Measurements from ENCODE around the gene PLA2G2C.

The PLA2G2C gene

GRCh38 chr1:20192364-20192763 lies 6.0 kb upstream of the PLA2G2C start:
- peak; percentile 14 for DNase-seq (ENCODE audit: extremely low read depth, low read depth)
- TF ChIP-seq CTCF (IDR thresholded peaks at IDR 0.05; ENCODE audit: low read depth, low read length, missing control alignments): no peak
- no peak overlapping the region for H3K4me3 ChIP-seq (replicated peaks; ENCODE audit: low read depth, low read length)

DNA sequence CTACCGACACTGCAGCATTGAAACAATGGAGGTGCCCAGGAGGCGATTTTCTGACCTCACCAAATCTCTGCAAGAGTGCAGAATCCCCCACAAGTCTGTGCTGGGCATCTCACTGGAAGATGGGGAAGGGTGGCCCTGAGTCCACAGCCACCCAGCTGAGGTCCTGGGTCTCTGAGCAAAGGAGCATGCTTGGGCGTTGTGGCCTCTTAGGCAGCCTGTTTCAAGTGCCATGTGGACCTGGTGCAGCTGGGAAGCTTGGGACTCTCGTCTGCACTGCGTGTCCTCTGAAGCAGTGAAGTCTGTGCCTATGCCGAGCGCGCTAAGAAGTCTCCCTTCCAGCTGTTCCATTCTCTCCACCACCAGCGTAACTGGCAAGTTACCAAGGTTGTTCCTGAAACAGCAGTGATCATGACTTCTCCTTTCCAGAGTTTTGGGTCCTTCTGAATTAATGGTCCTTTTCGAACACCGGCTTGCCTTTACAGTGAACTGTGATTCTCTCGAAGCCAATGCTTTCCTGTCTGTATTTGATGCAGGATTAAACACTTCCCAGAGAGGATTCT lies 5.0 kb upstream of the PLA2G2C start:
- no peak for DNase-seq (ENCODE audit: extremely low read depth, low read depth)
- no peak overlapping the region for H3K4me3 ChIP-seq (replicated peaks; ENCODE audit: low read depth, low read length)
- no peak for TF ChIP-seq CTCF (IDR thresholded peaks at IDR 0.05; ENCODE audit: low read depth, low read length, missing control alignments)

DNA sequence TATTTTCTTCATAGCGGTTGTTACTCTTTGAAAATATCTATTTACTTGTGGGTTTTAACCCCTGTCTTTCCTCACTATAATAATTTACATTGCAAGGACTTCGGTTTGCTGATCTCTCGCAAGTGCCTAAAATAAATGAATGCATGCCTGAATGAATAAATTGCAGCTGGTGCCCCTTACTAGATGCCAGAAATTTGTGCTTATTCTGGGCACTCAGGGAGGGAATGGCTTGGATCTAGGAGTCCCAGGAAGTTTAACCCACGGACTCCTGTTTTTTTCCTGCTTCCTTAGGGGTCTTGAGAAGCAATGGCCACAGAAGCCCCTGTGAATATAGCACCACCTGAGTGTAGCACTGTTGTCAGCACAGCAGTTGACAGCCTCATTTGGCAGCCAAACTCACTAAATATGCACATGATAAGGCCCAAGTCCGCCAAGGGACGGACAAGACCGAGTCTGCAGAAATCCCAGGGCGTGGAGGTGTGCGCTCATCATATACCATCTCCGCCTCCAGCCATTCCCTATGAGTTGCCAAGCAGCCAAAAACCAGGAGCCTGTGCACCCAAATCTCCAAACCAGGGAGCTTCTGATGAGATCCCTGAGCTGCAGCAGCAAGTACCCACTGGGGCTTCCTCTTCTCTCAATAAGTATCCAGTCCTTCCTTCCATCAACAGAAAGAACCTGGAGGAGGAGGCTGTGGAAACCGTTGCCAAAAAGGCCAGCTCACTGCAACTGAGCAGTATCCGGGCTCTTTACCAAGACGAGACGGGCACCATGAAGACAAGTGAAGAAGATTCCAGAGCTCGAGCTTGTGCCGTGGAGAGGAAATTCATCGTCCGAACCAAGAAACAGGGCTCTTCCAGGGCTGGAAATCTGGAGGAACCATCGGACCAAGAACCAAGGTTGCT lies 4.2 kb upstream of the PLA2G2C start:
- no peak overlapping the region for H3K4me3 ChIP-seq (replicated peaks; ENCODE audit: low read depth, low read length)
- TF ChIP-seq CTCF (IDR thresholded peaks at IDR 0.05; ENCODE audit: low read depth, low read length, missing control alignments): no peak
- no peak for DNase-seq (ENCODE audit: extremely low read depth, low read depth)

DNA sequence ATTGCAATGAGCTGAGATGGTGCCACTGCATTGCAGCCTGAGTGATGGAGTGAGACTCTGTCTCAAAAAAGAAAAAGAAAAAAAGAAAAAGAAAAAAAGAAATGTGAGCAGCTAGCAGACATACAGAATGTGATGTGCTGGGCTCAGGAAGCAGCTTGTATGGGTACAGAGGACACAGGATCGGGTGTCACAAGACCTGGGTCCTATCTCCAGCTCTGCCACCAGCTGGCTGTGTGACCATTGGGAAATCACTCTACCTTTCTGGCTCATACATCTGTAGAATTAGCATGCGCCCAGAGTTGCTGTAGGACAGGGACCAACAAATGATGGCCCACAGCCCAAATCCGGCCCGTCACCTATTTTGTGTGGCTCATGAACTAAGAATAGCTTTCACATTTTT lies 3.3 kb upstream of the PLA2G2C start:
- TF ChIP-seq CTCF (IDR thresholded peaks at IDR 0.05; ENCODE audit: low read depth, low read length, missing control alignments): no peak
- no peak for DNase-seq (ENCODE audit: extremely low read depth, low read depth)
- H3K4me3 ChIP-seq (replicated peaks; ENCODE audit: low read depth, low read length): no peak overlapping the region

DNA sequence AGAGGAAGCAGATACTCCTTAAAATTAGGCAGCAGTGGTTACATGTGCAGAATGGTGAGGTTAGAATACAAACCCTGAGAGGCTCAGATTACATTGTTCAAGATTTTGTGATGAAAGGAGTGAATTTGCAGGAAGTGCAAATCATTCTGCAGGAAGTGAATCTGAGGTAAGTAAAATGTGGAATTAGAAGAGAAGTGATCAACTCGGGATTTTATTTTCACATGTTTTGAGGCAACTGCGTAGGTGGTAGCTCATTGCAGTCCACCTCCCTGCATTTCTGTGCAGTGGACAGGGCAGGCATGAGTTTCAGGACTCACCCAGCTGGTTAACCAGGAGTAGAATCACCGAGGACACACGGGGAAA lies 2.1 kb upstream of the PLA2G2C start:
- no peak for DNase-seq (ENCODE audit: extremely low read depth, low read depth)
- no peak overlapping the region for H3K4me3 ChIP-seq (replicated peaks; ENCODE audit: low read depth, low read length)
- TF ChIP-seq CTCF (IDR thresholded peaks at IDR 0.05; ENCODE audit: low read depth, low read length, missing control alignments): no peak

DNA sequence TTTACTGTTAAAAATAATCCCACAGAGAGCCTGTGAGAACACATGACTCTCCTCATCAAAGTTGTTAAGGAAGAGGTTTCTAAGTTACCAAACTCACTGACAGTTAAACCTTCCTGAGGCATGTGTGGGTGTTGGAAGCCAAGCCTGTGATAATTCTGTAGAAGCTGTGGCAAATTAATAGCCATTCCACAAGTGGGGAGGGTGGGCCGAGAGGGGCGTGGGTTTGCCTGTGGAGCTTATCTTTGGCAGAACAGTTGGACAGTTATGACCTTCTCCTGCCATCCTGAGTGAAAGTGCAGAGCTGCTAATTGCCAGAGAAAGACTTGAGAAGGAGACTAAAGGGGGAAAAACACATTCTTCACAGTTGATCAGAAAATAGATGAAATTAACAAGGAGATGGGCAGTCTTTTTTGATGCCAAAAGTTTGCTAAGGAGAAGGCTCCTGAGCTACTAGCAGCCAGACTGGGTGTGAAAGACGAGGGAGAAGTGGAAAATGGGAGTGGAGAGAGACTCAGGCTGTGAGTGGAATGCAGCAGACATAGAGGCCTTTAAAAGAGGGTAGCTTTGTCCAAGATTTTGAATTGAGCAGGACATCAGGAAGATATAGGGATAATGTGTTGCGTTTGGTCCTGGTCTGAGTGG lies 1.6 kb upstream of the PLA2G2C start:
- H3K4me3 ChIP-seq (replicated peaks; ENCODE audit: low read depth, low read length): no peak overlapping the region
- no peak for TF ChIP-seq CTCF (IDR thresholded peaks at IDR 0.05; ENCODE audit: low read depth, low read length, missing control alignments)
- DNase-seq (ENCODE audit: extremely low read depth, low read depth): no peak
